IPS-18a (cell line): Measurements from ENCODE around the gene PSMA2.
A peak's percentile ranks its signal among the peaks of the same experiment; 100 is the strongest.

Source experiments
- H3K27ac ChIP-seq: one replicate; pipeline ENCODE4 v1.5.1; 2013; ENCODE audit warnings: low read length
- H3K27me3 ChIP-seq: one replicate; pipeline ENCODE4 v1.6.1; 2013; ENCODE audit warnings: mild to moderate bottlenecking, low read length; ENCODE audit not compliant: control insufficient read depth, insufficient read depth
- H3K36me3 ChIP-seq: one replicate; pipeline ENCODE4 v1.6.1; 2013; ENCODE audit warnings: low read depth, low read length; ENCODE audit not compliant: control insufficient read depth
- H3K4me1 ChIP-seq: one replicate; pipeline ENCODE4 v1.6.1; 2013; ENCODE audit warnings: low read depth, low read length; ENCODE audit not compliant: control insufficient read depth
- H3K4me3 ChIP-seq: one replicate; pipeline ENCODE4 v1.5.1; 2013; ENCODE audit warnings: low read length
- H3K9ac ChIP-seq: one replicate; pipeline ENCODE4 v1.6.1; 2013; ENCODE audit warnings: mild to moderate bottlenecking, low read length, moderate library complexity
- H3K9me3 ChIP-seq: one replicate; pipeline ENCODE4 v1.6.1; 2013; ENCODE audit warnings: low read depth, low read length; ENCODE audit not compliant: control insufficient read depth

Gene PSMA2

DNA sequence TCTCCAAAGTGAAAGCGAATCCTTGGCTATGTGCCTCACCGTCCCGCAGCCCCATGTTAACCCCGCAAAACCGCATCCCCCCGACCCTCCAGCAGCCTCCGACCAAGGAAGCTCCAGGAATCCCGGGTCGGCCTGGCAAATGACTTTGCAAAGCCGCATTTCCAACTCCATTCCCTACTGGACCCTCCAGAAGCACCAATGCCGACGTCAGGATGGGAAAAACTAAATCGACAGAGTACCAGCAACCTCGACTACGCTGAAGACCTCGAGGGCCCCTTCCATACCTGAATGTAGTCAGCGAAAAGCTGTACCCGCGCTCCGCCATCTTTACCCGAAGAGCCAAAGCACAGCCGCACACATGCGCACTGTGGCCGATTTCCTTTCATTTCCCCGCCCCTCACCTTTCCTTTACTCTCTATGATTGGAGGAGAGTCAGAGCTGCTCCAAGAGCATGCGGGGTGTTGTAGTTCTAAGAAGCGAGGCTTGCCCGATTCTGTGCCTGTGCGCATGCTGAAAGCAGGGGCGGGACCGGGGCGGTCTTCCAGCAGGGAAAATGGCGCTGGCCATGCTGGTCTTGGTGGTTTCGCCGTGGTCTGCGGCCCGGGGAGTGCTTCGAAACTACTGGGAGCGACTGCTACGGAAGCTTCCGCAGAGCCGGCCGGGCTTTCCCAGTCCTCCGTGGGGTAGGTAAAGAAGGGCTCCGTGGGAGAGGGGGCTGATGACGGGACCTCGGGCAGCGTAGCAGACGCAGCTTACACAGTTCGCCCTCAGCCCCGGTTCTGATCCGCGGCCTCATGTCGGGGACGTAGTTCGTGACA is at the start of gene PSMA2, which contains the start of gene MRPL32:
TSS of gene PSMA2 (minus strand) at position 341 of the 818 bp plus-strand sequence. CDS start at position 325, 16 bp downstream.
TSS of gene MRPL32 (plus strand) at position 543 of the 818 bp plus-strand sequence. CDS start at position 554, 11 bp downstream.
- H3K4me1 ChIP-seq = peaks cover 5% of the 10 kb centered on the region
- H3K36me3 ChIP-seq = peaks cover 24% of the 10 kb centered on the region
- peak within 1 kb of the TSS; percentile 94 for H3K9ac ChIP-seq
- H3K27ac ChIP-seq = peak within 1 kb of the TSS; percentile 86
- no peaks in the 10 kb centered on the region for H3K27me3 ChIP-seq
- H3K9me3 ChIP-seq = no peaks in the 10 kb centered on the region
- H3K4me3 ChIP-seq = peak within 1 kb of the TSS; percentile 97

DNA sequence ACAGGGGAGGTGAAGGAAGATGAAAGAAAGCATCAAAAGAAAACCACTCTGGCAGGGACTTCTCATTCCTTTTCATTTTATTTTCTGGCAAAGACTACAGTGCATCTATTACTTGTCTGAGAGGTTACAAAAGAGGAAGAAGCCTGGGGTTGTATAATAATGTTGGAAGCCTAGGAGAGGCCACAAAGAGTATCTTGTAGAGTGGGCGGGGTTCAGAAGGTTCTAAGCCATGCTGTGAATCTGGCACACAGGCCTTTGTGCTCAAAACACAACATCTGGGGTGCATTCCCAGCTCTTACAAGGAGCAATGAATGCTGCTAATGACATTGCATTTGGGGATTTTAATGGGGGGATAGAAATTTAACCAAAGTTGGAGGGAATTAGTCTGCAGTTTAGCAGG is 49.6 kb upstream of the PSMA2 start:
- Histone ChIP-seq H3K27me3 (no peaks in the 10 kb centered on the region), H3K27ac (no peak overlapping the region), H3K4me3 (no peak overlapping the region), H3K9me3 (no peaks in the 10 kb centered on the region), H3K36me3 (no peaks in the 10 kb centered on the region), H3K4me1 (no peaks in the 10 kb centered on the region), H3K9ac (no peak overlapping the region)

GRCh38 chr7:42980514-42980913 is 48.5 kb upstream of the PSMA2 start:
- no peak overlapping the region for H3K27ac ChIP-seq
- no peaks in the 10 kb centered on the region for H3K36me3 ChIP-seq
- no peaks in the 10 kb centered on the region for H3K27me3 ChIP-seq
- H3K4me1 ChIP-seq = no peaks in the 10 kb centered on the region
- H3K4me3 ChIP-seq = no peak overlapping the region
- no peak overlapping the region for H3K9ac ChIP-seq
- no peaks in the 10 kb centered on the region for H3K9me3 ChIP-seq

DNA sequence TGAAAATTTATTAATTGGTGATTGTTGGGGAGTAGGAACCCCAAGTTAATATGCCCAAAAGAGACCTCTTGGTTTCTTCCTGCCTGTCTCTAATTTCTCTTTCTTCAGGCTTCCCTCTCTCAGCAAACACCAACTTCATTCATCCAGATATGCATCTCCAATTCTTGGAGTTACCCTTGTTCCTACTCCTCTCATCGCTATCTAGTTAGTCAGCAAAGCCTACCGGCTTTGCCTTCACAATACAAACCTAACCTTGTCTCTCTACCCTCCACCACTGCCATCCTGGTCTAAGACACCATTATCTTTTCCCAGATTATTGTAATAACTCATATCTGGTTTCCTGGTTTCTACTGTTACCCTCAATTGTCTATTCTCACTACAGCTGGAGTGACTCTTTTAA is 48.1 kb upstream of the PSMA2 start:
- Histone ChIP-seq H3K4me3 (no peak overlapping the region), H3K4me1 (no peaks in the 10 kb centered on the region), H3K9me3 (no peaks in the 10 kb centered on the region), H3K36me3 (no peaks in the 10 kb centered on the region), H3K9ac (no peak overlapping the region), H3K27me3 (no peaks in the 10 kb centered on the region), H3K27ac (no peak overlapping the region)

GRCh38 chr7:42978496-42978895 is 46.5 kb upstream of the PSMA2 start:
- no peaks in the 10 kb centered on the region for H3K9me3 ChIP-seq
- no peaks in the 10 kb centered on the region for H3K36me3 ChIP-seq
- no peak overlapping the region for H3K4me3 ChIP-seq
- H3K27me3 ChIP-seq = no peaks in the 10 kb centered on the region
- H3K27ac ChIP-seq = no peak overlapping the region
- no peaks in the 10 kb centered on the region for H3K4me1 ChIP-seq
- no peak overlapping the region for H3K9ac ChIP-seq

DNA sequence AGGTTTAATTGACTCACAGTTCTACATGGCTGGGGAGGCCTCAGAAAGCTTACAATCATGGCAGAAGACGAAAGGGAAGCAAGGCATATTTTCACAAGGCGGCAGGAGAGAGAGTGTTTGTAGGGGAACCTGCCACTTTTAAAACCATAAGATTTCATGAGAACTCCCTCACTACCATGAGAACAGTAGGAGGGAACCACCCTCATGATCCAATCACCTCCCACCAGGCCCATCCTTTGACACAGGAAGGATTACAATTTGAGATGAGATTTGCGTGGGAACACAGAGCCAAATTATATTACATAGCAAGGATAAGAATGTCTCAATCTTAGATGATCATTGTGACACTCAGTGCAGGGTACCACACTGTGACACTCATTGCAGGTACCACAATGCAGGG is 44.4 kb upstream of the PSMA2 start:
- H3K9ac ChIP-seq = no peak overlapping the region
- H3K9me3 ChIP-seq = no peaks in the 10 kb centered on the region
- H3K27ac ChIP-seq = no peak overlapping the region
- no peak overlapping the region for H3K4me3 ChIP-seq
- H3K36me3 ChIP-seq = no peaks in the 10 kb centered on the region
- no peaks in the 10 kb centered on the region for H3K27me3 ChIP-seq
- H3K4me1 ChIP-seq = no peaks in the 10 kb centered on the region

GRCh38 chr7:42972699-42973500 is 40.9 kb upstream of the PSMA2 start:
- Histone ChIP-seq H3K4me3 (no peak overlapping the region), H3K36me3 (no peaks in the 10 kb centered on the region), H3K27ac (no peak overlapping the region), H3K4me1 (no peaks in the 10 kb centered on the region), H3K9me3 (no peaks in the 10 kb centered on the region), H3K9ac (no peak overlapping the region), H3K27me3 (no peaks in the 10 kb centered on the region)

DNA sequence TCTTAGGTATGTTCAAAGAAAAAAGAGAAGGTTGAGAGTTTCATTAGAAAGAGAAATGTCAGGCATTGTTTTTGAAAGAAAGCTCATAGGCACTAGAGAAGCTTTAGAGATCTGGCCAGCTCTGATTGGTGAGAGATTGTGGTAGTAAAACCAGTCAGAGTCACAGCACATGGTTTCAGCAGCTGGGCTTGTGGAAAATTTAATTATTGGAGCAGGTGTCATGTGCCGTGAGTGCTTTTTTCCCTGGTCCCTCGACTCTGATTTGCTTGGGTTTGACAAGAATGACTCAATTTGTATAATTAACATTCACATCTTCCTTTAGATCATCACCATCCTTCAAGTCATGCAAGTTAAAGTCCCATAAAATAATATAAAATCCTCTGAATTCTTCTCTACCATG is 35.4 kb upstream of the PSMA2 start:
- Histone ChIP-seq H3K9ac (no peak overlapping the region), H3K4me3 (no peak overlapping the region), H3K4me1 (peaks cover 8% of the 10 kb centered on the region), H3K9me3 (no peaks in the 10 kb centered on the region), H3K27me3 (no peaks in the 10 kb centered on the region), H3K27ac (no peak overlapping the region), H3K36me3 (no peaks in the 10 kb centered on the region)

DNA sequence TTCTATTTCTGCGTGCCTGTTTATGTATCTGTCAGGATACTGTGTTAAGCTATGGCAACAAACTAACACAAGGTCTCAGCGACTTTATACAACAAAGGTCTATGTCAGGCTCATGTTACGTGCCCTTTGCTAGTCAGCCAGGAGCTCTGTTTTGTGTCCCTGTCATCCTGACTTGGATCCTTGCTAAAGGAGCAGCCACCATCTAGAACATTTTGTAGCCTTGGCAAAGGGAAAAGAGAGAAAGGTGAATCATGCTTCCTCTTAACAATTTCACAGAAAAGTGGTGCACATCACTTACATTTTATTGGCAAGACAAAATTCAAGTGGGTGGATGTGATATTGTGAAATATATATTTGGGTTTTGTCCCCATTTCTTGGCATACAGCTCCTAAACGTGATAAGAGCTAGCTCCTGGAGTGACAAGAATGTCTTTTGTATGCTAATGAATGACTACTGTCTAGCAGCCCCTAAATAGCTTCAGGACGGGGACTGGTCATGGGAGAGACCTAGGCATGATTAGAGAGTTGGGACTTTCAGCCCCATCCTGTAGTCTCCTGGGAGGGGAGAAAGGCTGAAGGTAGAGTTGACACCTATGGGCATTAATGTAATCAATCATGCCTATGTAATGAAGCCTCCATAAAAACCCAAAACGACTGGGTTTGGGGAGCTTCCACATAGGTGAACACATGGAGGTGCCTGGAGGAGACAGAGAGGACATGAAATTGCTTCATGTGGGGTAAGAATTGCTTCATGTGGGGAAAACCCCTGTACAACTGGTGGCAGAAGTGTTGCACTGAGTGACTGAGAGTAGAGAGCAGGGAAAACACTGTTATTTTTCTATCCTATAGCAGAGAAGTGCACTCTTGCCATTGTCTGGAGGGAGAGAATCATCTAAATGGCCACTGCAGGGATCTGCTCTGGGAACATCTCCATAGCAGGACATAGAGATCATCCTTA is 33.2 kb upstream of the PSMA2 start:
- Histone ChIP-seq H3K4me3 (no peak overlapping the region), H3K36me3 (no peaks in the 10 kb centered on the region), H3K4me1 (peaks cover 8% of the 10 kb centered on the region), H3K27ac (no peak overlapping the region), H3K27me3 (no peaks in the 10 kb centered on the region), H3K9ac (no peak overlapping the region), H3K9me3 (no peaks in the 10 kb centered on the region)

DNA sequence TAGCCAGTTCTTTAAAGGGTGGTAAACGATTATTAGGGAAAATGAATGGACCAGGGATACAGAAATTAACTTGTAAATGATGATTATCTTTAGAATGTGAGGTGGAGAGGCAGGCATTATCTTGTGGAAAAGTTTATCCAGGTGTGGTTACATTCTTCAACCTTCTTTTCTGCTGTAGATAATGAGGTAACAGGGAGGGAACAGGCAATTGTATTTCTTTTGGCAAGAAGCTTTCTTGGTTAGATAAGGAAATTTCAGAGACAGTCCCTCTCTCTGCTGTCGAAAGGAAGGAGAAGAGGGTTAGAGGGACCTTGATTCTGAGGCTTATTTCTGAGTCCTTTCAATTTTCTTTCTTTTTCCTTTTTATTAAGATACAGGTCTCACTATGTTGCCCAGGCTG is 32.3 kb upstream of the PSMA2 start:
- Histone ChIP-seq H3K9ac (no peak overlapping the region), H3K27me3 (no peaks in the 10 kb centered on the region), H3K9me3 (peaks cover 5% of the 10 kb centered on the region), H3K27ac (no peak overlapping the region), H3K4me1 (peaks cover 8% of the 10 kb centered on the region), H3K4me3 (no peak overlapping the region), H3K36me3 (no peaks in the 10 kb centered on the region)

DNA sequence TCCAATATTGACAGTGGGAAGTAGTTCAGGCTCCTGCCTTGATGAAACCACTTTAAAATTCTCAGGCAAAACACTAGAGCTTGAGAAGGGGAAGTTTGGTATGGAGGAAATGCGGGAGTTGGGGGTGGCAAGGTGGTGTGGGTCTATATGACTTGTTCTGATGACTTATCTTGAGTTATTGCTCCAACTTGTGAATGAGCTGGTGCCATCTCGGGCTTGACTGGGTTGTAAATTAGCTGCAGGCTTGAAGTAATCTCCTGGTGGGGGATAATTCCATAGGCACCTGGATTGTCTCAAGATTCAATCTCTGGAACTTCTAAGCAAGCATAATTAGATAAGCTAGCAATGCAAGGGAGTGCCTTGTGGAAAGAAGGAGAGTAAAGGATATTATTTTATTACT is 29.2 kb upstream of the PSMA2 start:
- Histone ChIP-seq H3K27me3 (no peaks in the 10 kb centered on the region), H3K4me3 (no peak overlapping the region), H3K9me3 (peaks cover 12% of the 10 kb centered on the region), H3K36me3 (no peaks in the 10 kb centered on the region), H3K4me1 (peaks cover 8% of the 10 kb centered on the region), H3K9ac (no peak overlapping the region), H3K27ac (no peak overlapping the region)
